Measurements from ENCODE around the gene RITA1. TPM values are rescaled to one million over a fixed set of nuclear protein-coding genes. Genes with fewer than 3 reads are reported as not detected.

Gene RITA1
- total RNA-seq, 1 experiment from 2014 or later, result 20.7 TPM

DNA sequence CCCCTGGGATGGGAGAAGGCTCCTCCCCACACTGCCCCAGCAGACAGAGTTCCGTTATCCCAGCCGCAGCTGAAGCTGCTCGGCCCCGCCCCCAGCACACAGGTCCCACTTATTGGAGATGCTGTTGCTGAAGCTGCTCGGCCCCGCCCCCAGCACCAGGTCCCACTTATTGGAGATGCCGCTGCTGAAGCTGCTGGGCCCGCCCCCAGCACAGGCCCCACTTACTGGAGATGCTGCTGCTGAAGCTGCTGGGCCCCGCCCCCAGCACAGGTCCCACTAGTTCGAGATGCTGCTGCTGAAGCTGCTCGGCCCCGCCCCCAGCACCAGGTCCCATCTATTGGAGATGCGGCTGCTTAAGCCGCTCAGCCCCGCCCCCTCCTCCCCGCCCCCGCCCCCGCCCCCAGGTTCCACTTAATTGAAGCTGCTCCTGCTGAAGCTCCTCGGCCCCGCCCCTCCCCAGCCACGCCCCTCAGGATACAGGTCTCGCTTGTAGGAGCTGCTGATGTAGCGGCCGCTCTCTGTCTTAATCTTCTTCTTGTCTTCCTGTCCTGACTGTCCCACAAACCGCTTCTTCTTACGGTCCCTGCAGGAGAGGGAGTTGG is 24.0 kb upstream of the RITA1 start:
- ChIA-PET CTCF (interaction anchor here (0.9 to 1.3 kb wide), 3 partner anchors 8 to 264 kb away, joined by 3 to 10 read pairs (median 8); no protein-coding TSS in a partner anchor), RAD21 (ENCODE audit: low non-redundant PET in 1 of 2, low total read pairs in 2 of 2, uncharacterized antibody in 2 of 2, unreplicated experiment in 2 of 2) (interaction anchor here in 1 of 2 experiments (0.6 kb wide), 1 partner anchor 168 kb away, joined by 4 read pairs; no protein-coding TSS in a partner anchor)
- DNase-seq (ENCODE audit: low read depth, low spot score), result peak; percentile 74

More for the DNA sequence above, 24.0 kb upstream of the RITA1 start:
- POLR2A ChIA-PET, result interaction anchor here (0.8 to 1.2 kb wide), 2 partner anchors 9 to 26 kb away, joined by 3 read pairs; partner anchors contain the start of gene RASAL1
- Histone ChIP-seq H3K4me1 (ENCODE audit: control insufficient read depth in 1 of 2, insufficient read depth in 2 of 2, low read length in 2 of 2) (peaks cover 0 to 10% of the 10 kb centered on the region in 2 experiments; a peak in 2 of 4 replicates), H3K9ac (ENCODE audit: low read length) (no peak overlapping the region), H2AFZ (ENCODE audit: low read depth, low read length, poor library complexity, severe bottlenecking) (no peak overlapping the region), H3K9me2 (ENCODE audit: insufficient read depth) (no peaks in the 10 kb centered on the region), H3K27ac (ENCODE audit: low read depth, low read length) (no peak overlapping the region), H3K79me2 (ENCODE audit: insufficient read depth, low read length) (no peaks in the 10 kb centered on the region), H3K4me2 (ENCODE audit: low read length) (no peak overlapping the region), H4K20me1 (ENCODE audit: insufficient read depth) (peaks cover 4% of the 10 kb centered on the region; the same call in 1 of the 2 replicates), H3K36me3 (ENCODE audit: control insufficient read depth in 1 of 2, insufficient read depth in 2 of 2, low read length in 2 of 2) (peaks cover 22 to 46% of the 10 kb centered on the region in 2 experiments; a peak in 3 of 4 replicates), H3K27me3 (ENCODE audit: insufficient read depth, low read length) (no peaks in the 10 kb centered on the region), H3K9me3 (ENCODE audit: control insufficient read depth in 1 of 2, insufficient read depth in 1 of 2, low read depth in 1 of 2, low read length in 2 of 2) (no peaks in the 10 kb centered on the region), H3K4me3 (replicated peaks in 1 of 2; ENCODE audit: low read depth in 1 of 2, low read length in 2 of 2) (no peak overlapping the region)
- BruUV-seq (replicated peaks), result no TSS peak
- peak; percentile 92 for ATAC-seq
- intact Hi-C loops (cut with micrococcal nuclease), result no loop called here
- TF ChIP-seq, protein P1, sequence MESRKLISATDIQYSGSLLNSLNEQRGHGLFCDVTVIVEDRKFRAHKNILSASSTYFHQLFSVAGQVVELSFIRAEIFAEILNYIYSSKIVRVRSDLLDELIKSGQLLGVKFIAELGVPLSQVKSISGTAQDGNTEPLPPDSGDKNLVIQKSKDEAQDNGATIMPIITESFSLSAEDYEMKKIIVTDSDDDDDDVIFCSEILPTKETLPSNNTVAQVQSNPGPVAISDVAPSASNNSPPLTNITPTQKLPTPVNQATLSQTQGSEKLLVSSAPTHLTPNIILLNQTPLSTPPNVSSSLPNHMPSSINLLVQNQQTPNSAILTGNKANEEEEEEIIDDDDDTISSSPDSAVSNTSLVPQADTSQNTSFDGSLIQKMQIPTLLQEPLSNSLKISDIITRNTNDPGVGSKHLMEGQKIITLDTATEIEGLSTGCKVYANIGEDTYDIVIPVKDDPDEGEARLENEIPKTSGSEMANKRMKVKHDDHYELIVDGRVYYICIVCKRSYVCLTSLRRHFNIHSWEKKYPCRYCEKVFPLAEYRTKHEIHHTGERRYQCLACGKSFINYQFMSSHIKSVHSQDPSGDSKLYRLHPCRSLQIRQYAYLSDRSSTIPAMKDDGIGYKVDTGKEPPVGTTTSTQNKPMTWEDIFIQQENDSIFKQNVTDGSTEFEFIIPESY (IDR thresholded peaks at IDR 0.05; ENCODE audit: extremely low read depth, insufficient replicate concordance, low read length), result no peak
- no peak for TF ChIP-seq JUND (IDR thresholded peaks at IDR 0.05)
- TF ChIP-seq POLR2A (IDR thresholded peaks at IDR 0.05; ENCODE audit: borderline replicate concordance, extremely low read depth, insufficient read depth, insufficient read length), result no peak
- TF ChIP-seq, protein P2, sequence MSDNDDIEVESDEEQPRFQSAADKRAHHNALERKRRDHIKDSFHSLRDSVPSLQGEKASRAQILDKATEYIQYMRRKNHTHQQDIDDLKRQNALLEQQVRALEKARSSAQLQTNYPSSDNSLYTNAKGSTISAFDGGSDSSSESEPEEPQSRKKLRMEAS (IDR thresholded peaks at IDR 0.05), result no peak
